GM19438 (cell line): Measurements from ENCODE around the gene STK10.
"Not testable (repeated sequence)": the region's sequence is repeated elsewhere in the genome, so short reads cannot be mapped to it uniquely, and the experiment has no call there.

Source experiments
- ATAC-seq: cut with Tn5 transposase; IDR thresholded peaks from one replicate; pipeline ENCODE4 v1.9.1; 2021; ENCODE audit warnings: low read depth; ENCODE audit not compliant: unreplicated experiment

Gene STK10

GRCh38 chr5:172029876-172030275, 158.1 kb downstream of the STK10 start:
- ATAC-seq = no peak

DNA sequence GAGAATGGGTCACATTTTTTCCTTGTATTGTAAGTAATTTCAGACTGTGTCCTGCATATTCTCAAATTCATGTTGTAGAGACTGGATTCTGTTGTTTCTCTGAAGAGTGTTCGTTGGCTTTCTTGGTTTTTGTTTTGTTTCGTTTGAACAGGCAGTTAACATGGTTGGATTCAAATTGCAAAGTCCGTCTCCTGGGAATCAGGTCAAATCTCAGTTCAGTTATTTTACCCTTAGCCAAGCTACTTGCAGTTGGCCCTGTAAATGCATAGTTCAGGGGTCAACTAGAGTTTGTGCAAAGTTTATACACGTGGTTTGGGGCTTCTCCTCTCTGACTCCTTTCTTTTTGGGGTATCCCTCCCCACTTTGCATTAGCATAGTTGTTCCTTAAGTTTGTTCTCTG, 159.9 kb downstream of the STK10 start:
- no peak for ATAC-seq

- ATAC-seq = not testable (repeated sequence)
These were observed 167.8 kb downstream of the STK10 start for GRCh38 chr5:172020110-172020786.

DNA sequence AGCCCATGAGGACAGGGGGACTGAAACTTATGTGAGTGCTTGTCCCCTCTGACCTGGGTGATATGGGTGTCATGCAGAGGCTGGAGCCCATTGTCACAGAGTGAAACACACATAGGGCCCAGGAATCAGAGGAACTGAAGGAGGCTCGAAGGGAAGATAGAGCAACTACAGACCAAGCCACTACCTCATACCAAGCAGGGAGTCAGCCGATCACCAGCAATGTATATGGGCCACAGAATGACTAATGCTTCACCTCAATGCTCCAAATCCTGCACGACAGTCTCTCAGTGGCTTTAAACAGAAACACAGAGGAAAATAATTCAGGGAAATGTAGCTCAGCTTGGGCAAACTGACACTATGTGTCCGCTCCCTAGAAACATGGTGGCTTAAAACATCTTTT, 172.7 kb downstream of the STK10 start:
- ATAC-seq = no peak

- ATAC-seq = no peak
These were observed 177.7 kb downstream of the STK10 start for GRCh38 chr5:172010278-172010677.

GRCh38 chr5:172009536-172010270, 178.3 kb downstream of the STK10 start:
- no peak for ATAC-seq

- no peak for ATAC-seq
These were observed 179.3 kb downstream of the STK10 start for GRCh38 chr5:172008689-172009141.

DNA sequence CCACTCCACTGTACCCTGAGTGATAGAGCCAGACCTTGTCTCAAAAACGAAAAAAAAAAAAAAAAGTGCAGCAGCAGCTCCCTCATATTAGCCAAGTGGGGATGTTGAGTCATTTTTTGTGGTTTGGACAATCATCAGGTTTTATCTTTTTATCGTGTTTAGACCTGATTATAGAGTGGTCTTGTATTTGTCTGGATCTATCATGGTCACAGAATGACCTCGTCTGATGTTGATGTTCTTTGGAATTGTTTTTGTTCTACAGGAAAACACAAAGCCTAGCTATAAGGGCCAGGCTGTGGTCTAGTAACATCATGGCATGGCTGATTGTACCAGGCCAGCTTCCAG, 179.9 kb downstream of the STK10 start:
- no peak for ATAC-seq

- ATAC-seq = no peak
These were observed 180.6 kb downstream of the STK10 start for GRCh38 chr5:172007175-172008110.

DNA sequence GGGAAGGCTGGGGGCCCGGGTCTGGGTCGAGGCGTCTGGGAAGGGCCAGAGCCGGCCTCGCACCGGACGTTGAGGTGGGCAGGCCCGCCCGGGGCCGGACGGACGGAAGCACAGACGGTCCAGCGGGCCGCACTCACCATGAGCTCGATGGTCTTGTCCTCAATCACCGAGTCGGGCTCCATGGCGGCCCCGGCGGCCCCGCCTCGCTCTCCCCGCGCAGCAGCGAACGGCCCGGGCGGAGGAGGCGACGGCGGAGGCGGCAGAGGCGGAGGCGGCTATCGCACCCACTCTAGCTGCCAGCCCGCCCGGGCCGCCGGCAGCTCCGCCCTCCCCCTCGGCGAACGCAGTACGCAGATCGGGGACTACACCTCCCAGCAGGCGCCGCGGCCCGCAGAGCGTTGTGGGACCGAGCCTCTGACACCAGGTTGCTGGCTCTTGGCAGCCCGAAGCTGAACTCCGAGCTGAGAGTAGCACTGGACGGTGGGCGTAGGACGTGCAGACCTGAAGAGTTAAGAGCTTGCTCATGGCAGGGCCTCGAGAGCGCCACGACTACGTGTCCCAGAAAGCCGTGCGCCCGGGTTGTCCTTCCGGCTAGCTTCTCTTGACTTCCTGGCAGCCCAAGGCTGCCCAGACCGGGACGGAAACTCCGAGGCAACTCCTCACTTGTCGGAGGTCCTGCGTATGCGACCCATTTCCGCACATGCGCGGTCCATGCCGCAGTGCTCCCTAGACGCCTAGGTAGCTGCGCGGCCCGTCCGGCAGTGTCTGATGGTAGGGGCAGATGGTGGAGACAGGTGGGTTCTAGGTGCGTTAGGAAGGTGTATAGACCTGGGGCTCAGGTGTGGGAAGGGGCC, 181.5 kb downstream of the STK10 start, which contains the start of gene FBXW11:
TSS of gene FBXW11 (minus strand) at position 318 of the 854 bp plus-strand sequence. CDS start at position 182, 136 bp downstream.
- ATAC-seq = peak; percentile 81

- ATAC-seq = peak; percentile 6
These were observed 182.2 kb downstream of the STK10 start for GRCh38 chr5:172005708-172006320.

GRCh38 chr5:172004824-172005237, 183.2 kb downstream of the STK10 start:
- ATAC-seq = no peak

DNA sequence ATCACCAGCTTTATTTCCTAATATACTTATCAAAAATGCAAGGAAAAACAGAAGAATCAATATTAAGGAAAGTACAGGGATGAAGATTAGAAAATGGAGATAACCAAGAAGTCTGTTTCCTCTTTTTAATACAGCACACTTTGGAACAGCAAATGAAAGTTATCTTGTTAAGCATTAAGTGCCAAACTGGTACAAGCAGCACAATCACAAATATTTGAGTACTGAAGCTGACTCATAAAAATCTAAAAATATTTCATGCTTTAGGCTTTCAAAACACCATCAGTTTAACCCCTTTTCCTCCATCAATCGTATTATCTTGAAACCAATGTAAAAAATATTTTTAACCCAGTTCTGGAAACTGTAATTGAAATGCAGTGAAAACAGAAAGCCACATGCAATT, 184.3 kb downstream of the STK10 start:
- ATAC-seq = no peak

- ATAC-seq = no peak
These were observed 185.0 kb downstream of the STK10 start for GRCh38 chr5:172002840-172003512.

- ATAC-seq = no peak
These were observed 185.7 kb downstream of the STK10 start for GRCh38 chr5:172002310-172002709.

- no peak for ATAC-seq
These were observed 188.1 kb downstream of the STK10 start for GRCh38 chr5:171999877-172000276.

DNA sequence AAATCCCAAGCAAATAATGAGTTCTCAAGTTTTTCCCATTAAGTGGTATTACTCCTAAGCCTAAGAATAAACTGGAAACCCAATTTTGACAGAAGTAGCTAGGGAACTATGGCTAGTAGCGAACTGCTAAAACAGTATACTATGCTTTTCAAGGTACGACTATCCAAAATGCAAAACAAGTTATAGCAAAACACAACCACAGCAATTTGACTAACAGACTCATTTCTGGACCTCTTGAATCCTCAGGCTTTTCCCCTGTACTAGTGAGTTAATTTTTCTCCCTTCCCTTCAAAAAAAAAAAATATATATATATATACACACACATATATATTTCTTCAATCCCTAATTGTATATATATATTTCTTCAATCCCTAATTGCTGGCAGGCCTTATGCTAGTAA, 188.9 kb downstream of the STK10 start:
- ATAC-seq = no peak

- ATAC-seq = no peak
These were observed 191.0 kb downstream of the STK10 start for GRCh38 chr5:171997011-171997410.

DNA sequence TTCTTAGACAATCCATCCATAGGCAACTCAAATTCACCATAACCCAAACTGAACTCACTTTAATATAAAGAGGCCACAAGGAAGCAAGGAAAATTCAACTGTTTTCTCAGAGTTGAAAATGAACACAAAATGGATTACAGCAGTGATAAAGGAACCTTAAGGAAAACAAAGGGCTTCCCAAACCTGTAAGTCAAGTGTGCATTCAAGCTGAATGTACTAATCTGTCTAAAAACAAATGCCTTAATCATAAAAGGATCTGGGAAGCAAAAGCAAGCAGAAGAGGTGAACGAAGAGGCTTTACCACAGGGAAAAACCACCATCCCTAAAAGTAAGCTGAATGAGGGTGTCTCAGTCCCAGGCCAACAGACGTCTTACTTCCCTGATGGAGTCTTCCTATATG, 195.2 kb downstream of the STK10 start:
- ATAC-seq = no peak
